T-helper 1 cell (primary cell): Measurements from ENCODE around the gene MLF2.
"Not testable (repeated sequence)": the region's sequence is repeated elsewhere in the genome, so short reads cannot be mapped to it uniquely, and the experiment has no call there.

Source experiments
- DNase-seq, 5 donors: peaks; one replicate each; pipeline ENCODE4 v3.0.0-alpha.2; 2012 to 2020

Gene MLF2

DNA sequence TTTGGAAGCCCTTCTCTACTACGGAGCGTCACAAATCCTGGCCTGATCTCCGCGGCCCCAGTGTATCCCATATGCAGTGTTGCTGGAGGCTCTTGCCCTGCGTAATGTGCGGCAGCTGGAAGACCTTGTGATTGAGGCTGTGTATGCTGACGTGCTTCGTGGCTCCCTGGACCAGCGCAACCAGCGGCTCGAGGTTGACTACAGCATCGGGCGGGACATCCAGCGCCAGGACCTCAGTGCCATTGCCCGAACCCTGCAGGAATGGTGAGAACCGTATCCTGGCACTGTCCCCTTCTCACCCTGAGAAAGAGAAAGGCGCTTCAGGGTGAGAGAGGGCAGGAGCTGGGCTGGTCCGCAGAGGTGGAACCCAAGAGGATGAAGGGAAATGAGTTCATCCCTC is 23.8 kb downstream of the MLF2 start:
- DNase-seq = no peak

DNA sequence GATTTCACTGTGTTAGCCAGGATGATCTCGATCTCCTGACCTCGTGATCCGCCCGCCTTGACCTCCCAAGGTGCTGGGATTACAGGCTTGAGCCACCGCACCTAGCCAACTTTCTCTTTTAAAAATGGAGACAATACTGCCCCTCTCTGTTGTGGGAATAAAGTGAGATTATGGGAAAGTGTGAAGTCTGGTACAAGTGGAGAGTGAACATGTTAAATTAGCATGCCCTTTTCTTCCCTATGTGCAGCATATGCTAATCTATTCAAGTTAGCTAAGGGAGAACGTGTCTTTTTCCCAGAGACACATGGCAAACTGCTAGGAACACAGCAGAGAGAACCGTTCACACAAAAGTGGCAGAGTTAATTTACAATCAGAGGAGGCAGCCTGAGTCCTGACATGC is 27.6 kb downstream of the MLF2 start:
- no peak for DNase-seq

- peak in 1 of 5 donors; percentile 5 for DNase-seq
Observed at GRCh38 chr12:6724409-6724797, 28.5 kb downstream of the MLF2 start.

DNA sequence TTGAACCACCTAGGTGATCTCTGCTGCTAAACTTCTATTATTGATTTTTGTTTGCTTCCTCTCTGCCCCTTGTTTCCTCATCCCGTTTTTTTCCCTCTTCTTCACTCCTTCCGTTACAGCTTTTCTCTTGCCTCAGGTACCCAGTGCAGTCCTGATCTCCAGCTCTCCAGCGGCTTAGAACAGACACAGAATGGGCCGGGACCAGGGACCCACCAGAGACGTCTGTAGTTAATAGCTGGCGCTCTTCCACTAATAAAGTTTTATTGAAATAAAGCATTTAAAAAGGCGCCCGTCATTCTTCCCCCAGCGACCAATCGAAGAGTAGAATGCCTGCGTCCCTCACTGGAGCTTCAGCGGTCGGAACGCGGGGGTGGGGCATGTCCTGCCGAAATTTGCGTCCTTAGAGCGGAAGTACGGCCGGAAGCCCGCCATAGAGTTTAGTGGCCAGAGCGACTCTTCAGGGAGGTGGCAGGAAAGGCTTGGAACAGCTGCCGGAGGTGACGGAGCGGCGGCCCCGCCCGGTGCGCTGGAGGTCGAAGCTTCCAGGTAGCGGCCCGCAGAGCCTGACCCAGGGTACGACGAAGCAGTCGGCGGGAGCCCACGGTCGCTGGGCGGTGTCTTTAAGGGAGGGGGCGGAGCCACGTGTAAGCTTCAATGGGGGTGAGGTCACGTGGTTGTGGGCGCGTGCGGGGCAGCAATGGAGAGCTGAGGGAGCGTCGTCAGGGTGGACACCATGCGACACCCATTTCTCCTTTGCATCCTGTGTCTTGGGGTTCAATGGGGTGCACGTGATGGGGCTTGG is 29.1 kb downstream of the MLF2 start, which contains the start of gene COPS7A:
TSS of gene COPS7A (plus strand) at position 440 of the 802 bp plus-strand sequence. CDS start 611 bp downstream, outside the sequence.
- peak; percentile 86 to 99 (median 89) for DNase-seq

DNA sequence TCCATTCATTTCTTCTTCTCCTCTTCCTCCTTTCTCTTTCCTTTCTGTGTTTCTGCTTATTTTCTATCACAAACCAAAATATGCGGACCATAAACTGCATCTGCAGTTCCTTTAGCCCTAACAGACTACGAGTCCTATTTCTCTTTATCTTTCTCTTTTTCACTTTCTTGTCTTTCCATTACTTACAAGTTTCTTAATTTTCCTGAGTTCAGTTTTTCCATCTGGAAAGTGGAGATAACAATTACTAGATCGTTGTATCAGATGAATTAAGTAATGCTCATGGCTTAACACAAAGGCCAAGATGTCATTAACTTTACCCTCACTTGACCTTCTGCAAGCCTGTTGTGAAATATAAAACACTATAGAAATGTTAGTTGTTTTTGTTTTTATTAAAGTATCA is 30.1 kb downstream of the MLF2 start:
- no peak for DNase-seq

DNA sequence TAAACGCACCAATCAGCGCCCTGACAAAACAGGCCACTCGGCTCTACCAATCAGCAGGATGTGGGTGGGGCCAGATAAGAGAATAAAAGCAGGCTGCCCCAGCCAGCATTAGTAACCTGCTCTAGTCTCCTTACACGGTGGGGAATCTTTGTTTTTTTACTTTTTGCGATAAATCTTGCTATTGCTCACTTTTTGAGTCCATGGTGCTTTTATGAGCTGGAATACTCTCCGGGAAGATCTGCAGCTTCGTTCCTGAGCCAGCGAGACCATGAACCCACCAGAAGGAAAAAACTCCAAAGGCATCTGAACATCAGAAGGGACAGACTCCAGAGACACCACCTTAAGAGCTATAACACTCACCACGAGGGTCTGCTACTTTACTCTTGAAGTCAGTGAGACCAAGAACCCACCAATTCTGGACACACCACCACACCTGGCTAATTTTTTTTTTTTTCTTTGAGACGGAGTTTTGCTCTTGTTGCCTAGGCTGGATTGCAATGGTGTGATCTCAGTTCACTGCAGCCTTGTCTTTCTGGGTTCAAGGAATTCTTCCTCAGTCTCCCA is 36.0 kb downstream of the MLF2 start:
- DNase-seq = no peak

DNA sequence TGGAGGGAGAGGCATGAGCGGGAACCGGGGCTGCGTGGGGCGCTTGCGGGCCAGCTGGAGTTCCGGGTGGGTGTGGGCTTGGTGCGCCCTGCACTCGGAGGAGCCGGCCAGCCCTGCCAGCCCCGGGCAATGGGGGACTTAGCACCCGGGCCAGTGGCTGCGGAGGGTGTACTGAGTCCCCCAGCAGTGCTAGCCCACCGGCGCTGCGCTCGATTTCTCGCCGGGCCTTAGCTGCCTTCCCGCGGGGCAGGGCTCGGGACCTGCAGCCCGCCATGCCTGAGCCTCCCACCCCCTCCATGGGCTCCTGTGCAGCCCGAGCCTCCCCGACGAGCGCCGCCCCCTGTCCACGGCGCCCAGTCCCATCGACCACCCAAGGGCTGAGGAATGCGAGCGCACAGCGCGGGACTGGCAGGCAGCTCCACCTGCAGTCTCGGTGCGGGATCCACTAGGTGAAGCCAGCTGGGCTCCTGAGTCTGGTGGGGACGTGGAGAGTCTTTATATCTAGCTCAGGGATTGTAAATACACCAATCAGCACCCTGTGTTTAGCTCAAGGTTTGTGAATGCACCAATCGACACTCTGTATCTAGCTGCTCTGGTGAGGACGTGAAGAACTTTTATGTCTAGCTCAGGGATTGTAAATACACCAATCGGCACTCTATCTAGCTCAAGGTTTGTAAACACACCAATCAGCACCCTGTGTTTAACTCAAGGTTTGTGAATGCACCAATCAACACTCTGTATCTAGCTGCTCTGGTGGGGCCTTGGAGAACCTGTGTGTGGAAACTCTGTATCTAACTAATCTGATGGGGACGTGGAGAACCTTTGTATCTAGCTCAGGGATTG is 36.7 kb downstream of the MLF2 start:
- not testable (repeated sequence) for DNase-seq

DNA sequence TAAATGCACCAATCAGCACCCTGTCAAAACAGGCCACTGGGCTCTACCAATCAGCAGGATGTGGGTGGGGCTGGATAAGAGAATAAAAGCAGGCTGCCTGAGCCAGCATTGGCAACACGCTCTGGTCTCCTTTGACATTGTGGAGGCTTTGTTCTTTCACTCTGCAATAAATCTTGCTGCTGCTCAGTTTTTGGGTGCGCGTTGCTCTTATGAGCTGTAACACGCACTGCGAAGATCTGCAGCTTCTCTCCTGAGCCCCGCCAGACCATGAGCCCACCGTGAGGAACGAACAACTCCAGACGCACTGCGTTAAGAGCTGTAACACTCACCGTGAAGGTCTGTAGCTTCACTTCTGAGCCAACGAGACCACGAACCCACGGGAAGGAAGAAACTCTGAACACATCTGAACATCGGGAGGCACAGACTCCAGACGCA is 44.0 kb downstream of the MLF2 start:
- peak in 1 of 5 donors; percentile 24 for DNase-seq

DNA sequence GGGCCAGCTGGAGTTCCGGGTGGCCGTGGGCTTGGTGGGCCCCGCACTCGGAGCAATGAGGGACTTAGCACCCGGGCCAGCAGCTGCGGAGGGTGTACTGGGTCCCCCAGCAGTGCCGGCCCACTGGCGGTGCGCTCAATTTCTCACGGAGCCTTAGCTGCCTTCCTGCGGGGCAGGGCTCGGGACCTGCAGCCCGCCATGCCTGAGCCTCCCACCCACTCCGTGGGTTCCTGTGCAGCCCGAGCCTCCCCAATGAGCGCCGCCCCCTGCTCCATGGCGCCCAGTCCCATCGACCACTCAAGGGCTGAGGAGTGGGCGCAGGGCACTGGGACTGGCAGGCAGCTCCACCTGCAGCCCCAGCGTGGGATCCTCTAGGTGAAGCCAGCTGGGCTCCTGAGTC is 44.6 kb downstream of the MLF2 start:
- DNase-seq = not testable (repeated sequence)

- no peak for DNase-seq
Observed at GRCh38 chr12:6703631-6704030, 49.3 kb downstream of the MLF2 start.

GRCh38 chr12:6701078-6701768 is 51.7 kb downstream of the MLF2 start:
- DNase-seq = no peak

- peak; percentile 20 to 58 (median 39) for DNase-seq
Observed at GRCh38 chr12:6700646-6701051, 52.3 kb downstream of the MLF2 start, which contains the start of gene PIANP. PIANP (minus strand) TSS chr12:6700815; CDS start chr12:6698061, 2,754 bp downstream.

DNA sequence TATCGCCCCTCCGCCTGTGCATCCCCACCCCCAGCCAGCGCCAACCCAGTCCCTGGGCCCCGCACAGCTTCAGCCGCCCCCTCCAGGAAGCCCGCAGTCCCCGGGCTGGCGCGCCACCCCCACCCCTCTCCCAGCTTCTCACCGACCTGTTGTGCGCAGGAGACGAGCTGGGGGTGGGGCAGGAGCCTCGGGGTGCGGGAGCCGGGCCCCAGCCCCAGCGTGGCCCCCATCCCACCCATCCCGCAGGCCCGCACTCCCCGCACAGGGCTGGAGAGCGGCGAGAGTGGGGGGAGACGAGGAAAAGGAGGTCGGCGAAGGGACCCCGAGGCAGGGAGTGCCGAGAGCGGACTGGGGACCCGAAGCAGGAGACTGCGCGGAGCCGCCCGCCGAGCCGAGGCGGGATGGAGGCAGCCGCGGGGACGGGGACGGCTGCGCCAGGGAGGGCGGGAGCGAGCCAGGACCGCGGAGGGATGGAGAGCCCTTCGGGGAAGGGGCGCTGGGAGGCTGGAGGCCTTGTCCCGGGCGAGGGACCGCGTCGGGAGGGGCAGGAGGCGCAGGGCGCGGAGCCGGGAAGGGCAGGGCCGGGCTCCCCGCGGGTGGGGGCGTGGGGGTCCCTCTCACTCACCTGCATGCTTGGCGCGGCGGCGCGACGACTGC is 52.8 kb downstream of the MLF2 start:
- peak in 1 of 5 donors; percentile 8 for DNase-seq

- no peak for DNase-seq
Observed at GRCh38 chr12:6699259-6699988, 53.5 kb downstream of the MLF2 start.

DNA sequence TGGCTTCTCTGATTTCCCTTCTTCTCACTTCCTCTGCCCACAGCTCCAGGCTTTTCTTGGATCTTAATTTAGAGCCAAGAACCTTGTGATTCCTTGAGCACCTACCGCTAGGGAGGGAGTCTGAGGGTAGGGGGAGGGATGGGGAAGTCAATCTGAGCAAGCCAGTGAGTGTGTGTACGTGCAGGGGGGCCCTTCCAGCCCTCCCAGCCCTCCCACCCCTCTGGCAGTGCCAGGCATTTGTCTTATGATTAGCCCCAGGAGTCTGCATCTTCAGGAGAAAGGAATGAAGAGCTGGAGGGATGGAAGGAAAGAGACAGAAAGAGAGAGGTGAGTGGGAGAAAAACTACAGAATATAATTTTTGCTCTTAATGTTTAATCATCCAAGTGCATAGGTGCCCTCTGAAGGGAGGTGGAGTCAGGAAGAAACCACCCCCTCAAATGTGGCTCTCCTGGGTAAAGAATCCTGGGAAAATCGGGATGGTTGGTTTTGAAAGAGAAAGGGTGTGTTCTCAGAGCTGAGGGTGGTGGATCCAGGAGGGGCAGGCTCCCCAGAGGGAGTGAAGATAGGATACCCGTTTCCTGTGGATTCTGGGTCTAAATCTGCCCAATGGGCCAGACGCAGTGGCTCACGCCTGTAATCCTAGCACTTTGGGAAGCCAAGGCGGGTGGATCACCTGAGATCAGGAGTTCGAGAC is 54.4 kb downstream of the MLF2 start:
- DNase-seq = no peak
